ENCODE results near the gene MRGPRF.

Gene MRGPRF

DNA sequence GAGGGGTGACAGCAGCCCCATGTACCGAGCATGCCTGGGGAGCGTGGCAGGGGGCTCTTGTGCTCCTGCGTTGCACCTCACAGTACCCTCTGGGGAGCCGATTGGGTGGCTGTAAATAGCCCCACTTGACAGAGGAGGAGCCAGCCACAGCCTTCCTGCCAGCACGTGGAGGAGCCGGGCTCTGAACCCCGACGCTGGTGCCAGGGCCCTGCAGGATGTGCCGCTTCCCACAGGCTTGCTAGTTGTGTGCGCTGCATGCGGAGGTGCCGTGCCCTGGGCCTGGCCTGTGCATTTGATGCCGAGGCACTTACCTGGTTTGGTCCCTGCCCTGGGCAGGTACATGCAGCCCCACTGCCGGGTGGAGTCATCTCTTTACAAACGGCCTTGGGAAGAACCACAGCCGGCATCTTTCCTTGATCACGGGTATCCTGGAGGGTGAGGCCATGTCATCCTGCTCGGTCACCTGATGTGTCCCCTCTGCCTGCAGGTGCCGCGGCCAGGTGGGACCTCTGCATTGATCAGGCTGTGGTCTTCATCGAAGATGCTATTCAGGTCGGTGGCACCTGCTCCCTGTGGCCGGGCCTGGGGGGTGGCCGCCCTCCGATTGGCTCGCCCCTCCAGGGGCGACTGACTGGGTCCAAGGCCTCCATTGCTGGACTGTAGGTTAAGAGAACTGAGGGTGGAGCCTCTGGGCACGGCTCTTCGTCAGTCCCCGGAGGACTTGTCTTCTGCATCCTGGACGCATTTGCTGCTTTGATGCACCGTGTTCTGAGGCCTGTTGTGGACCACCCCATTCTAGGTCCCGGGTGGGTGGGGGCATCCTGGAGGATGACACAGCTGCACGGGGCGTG is 40.7 kb upstream of the MRGPRF start:
- no peak for DNase-seq (ENCODE audit: low read depth)
- TF ChIP-seq, protein P1, sequence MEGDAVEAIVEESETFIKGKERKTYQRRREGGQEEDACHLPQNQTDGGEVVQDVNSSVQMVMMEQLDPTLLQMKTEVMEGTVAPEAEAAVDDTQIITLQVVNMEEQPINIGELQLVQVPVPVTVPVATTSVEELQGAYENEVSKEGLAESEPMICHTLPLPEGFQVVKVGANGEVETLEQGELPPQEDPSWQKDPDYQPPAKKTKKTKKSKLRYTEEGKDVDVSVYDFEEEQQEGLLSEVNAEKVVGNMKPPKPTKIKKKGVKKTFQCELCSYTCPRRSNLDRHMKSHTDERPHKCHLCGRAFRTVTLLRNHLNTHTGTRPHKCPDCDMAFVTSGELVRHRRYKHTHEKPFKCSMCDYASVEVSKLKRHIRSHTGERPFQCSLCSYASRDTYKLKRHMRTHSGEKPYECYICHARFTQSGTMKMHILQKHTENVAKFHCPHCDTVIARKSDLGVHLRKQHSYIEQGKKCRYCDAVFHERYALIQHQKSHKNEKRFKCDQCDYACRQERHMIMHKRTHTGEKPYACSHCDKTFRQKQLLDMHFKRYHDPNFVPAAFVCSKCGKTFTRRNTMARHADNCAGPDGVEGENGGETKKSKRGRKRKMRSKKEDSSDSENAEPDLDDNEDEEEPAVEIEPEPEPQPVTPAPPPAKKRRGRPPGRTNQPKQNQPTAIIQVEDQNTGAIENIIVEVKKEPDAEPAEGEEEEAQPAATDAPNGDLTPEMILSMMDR (IDR thresholded peaks at IDR 0.05; ENCODE audit: insufficient read depth, low read depth, low read length, missing control alignments): no peak
- H3K4me3 ChIP-seq (ENCODE audit: low read length): no peak overlapping the region

DNA sequence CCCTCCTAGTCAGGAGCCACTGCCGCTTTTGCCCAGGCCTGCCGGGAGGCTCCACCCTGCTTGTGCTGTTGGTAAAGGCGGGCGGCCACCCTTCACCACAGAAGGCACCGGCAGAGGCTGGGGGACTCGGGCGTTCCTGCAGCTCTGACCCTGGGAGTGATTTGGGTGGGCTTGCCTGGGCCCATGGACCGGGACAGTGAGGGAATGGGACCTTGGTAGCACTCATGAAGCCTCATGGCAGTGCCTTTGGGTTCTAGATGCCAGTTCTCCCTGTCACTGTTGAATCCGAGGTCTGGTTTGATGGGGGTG is 40.1 kb upstream of the MRGPRF start:
- DNase-seq (ENCODE audit: low read depth): no peak
- no peak overlapping the region for H3K4me3 ChIP-seq (ENCODE audit: low read length)
- TF ChIP-seq, protein P1 (IDR thresholded peaks at IDR 0.05; ENCODE audit: insufficient read depth, low read depth, low read length, missing control alignments): no peak

GRCh38 chr11:69052343-69053168 is 39.5 kb upstream of the MRGPRF start:
- TF ChIP-seq, protein P1 (IDR thresholded peaks at IDR 0.05; ENCODE audit: insufficient read depth, low read depth, low read length, missing control alignments): no peak
- no peak for DNase-seq (ENCODE audit: low read depth)
- no peak overlapping the region for H3K4me3 ChIP-seq (ENCODE audit: low read length)

DNA sequence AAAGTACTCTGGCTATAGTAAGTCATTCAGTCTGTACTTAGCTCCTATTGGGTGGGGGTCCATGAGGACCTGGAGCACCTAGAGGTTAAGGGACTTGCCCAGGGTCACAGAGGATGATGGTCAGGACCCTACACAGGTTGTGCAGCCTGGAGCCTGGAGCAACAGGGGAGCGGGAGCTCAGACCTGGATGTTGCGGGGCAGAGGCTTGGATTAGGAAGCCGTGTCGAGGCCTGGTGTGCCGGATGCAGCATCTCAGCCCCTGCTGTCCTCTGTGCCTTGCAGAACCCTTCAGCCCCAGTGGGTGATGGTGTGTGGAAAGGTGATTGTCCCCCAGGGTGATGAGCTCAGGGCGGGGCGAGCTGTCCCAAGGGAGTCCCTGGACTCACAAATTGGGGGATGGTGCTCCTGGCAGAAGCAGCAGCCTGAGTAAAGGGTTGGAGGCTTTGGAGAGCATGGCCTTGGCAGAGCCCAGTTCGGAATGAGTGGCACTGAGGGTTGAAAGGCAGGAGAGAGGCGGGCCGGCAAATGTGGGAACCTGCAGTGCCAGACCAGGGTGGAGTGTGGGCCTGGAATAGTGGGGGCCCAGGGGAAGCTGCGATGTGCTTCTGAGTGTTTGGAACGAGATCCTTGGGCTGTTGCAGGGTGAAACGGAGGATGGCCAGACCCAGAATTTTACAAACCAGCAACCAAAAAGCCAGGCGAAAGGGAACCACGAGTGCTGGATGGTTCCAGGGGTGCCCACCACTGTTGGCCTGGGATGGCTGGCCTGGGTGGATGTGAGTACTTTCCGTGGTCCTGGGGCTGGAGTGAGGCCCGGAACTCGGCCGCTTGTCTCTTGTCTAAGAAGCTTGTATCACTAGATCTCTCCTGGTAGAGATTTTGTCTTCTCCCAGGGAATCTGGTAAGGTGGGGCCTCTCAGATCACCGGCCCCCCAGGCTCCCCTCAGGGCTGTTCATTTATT is 38.6 kb upstream of the MRGPRF start:
- TF ChIP-seq, protein P1 (IDR thresholded peaks at IDR 0.05; ENCODE audit: insufficient read depth, low read depth, low read length, missing control alignments): no peak
- H3K4me3 ChIP-seq (ENCODE audit: low read length): no peak overlapping the region
- no peak for DNase-seq (ENCODE audit: low read depth)

- no peak for DNase-seq (ENCODE audit: low read depth)
- TF ChIP-seq, protein P1 (IDR thresholded peaks at IDR 0.05; ENCODE audit: insufficient read depth, low read depth, low read length, missing control alignments): no peak
- no peak overlapping the region for H3K4me3 ChIP-seq (ENCODE audit: low read length)
Observed at GRCh38 chr11:69050592-69051380, 37.7 kb upstream of the MRGPRF start.

DNA sequence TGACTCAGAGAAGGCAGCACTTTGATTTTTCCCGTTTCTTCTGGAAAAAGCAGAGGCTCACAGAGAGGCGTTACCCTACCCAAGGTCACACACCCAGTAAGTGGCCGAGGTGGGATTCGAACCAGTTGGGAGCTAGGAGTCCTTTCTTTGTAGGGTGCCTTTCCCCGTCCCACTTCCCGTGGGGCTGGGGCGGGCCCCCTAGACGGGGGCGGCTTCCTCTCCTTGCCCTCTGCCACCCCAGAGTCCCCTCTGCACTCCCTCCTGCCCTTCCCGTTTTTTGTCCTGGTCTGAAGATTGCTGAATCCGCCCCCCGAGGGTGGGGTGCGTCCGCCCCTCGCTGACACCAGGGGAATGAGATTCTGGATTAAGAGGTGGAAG is 36.4 kb upstream of the MRGPRF start:
- H3K4me3 ChIP-seq (ENCODE audit: low read length): peak overlapping the region; percentile 76
- TF ChIP-seq, protein P1 (IDR thresholded peaks at IDR 0.05; ENCODE audit: insufficient read depth, low read depth, low read length, missing control alignments): no peak
- no peak for DNase-seq (ENCODE audit: low read depth)

Measured in epithelial cell of esophagus (primary cell).